ENCODE measurements around the gene IFI27L2.

Gene IFI27L2

DNA sequence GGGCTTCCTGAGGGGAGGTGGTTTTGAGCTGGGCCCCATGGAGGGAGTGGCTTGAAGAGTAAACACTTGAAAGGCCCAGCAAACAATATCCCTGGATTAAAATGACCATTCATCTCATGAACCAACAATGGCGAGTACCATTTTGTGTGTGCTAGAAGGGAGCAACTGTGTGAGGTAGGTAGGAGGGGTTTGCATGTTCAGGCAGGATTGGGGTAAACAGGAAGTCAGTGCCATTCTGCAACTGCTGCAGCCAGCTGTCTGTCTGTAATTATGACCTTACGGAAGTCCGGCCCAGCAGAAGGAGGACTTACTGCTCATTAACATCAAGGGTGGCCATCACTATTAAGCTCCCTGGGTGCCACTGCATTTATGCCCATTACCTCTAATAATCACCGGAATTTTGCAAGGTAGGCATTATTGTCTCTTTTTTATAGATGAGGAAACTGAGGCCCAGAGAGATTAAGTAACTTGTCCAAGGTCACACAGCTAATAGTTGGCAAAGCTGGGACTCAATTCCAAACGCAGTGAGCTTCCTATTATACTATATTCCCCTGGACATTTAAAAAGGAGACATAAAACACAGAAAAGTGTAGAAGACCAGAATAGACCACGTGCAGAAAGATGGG, 16.6 kb upstream of the IFI27L2 start:
- peaks cover 6% of the 10 kb centered on the region for H3K27me3 ChIP-seq (ENCODE audit: control insufficient read depth, insufficient read depth, low read length)
- H3K4me3 ChIP-seq (ENCODE audit: low read length): no peak overlapping the region
- no peaks in the 10 kb centered on the region for H3K4me1 ChIP-seq (ENCODE audit: control insufficient read depth, insufficient read depth, low read length)
- no peak overlapping the region for H3K9ac ChIP-seq (ENCODE audit: low read depth, low read length)
- H3K9me3 ChIP-seq (replicated peaks; ENCODE audit: low read length): no peaks in the 10 kb centered on the region
- no peak overlapping the region for H3K4me2 ChIP-seq (ENCODE audit: low read length)
- no peaks in the 10 kb centered on the region for H3K36me3 ChIP-seq (ENCODE audit: insufficient read depth, low read length)

DNA sequence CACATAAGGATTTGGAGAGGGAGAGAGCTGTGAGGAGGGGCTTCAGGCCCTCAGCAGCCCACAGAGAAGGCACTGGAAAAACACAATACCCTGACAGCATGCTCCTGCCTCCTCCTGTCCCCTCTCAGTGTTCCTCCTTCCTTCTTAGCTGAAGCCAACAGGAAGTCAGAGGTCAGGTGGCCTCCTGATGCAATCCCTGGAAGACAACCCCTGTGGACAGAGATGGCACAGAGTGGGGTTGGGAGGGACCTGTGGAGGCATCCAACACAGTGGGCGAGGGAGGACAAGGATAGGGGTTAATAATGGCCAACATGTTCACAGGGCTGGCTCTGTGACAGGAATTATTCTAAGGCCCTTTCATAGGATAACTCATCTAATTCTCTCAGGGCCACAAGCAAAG, 15.4 kb upstream of the IFI27L2 start:
- Histone ChIP-seq H3K9me3 (replicated peaks; ENCODE audit: low read length) (no peaks in the 10 kb centered on the region), H3K4me3 (ENCODE audit: low read length) (no peak overlapping the region), H3K27me3 (ENCODE audit: control insufficient read depth, insufficient read depth, low read length) (peaks cover 7% of the 10 kb centered on the region), H3K36me3 (ENCODE audit: insufficient read depth, low read length) (no peaks in the 10 kb centered on the region), H3K9ac (ENCODE audit: low read depth, low read length) (no peak overlapping the region), H3K4me2 (ENCODE audit: low read length) (no peak overlapping the region), H3K4me1 (ENCODE audit: control insufficient read depth, insufficient read depth, low read length) (no peaks in the 10 kb centered on the region)

DNA sequence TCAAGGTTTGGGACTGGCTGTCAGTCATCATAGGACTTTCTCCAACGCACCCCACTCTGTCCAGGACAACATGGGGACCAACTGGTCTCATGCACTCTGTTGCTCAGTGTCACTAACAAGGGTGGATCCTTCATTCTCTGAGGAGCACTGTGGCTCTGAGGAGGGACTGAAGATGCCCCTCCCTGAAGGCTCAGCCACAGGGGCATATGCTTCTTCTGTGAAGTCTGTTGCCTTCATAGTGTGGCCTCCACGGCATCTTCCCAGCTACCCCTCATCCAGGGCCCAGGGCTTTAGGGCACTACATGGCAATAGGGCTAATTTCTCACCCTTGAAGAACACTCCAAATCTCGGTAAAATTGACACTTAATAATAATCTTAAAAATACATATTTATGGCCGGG, 14.3 kb upstream of the IFI27L2 start:
- no peak overlapping the region for H3K4me2 ChIP-seq (ENCODE audit: low read length)
- no peak overlapping the region for H3K9ac ChIP-seq (ENCODE audit: low read depth, low read length)
- no peaks in the 10 kb centered on the region for H3K9me3 ChIP-seq (replicated peaks; ENCODE audit: low read length)
- no peak overlapping the region for H3K4me3 ChIP-seq (ENCODE audit: low read length)
- no peaks in the 10 kb centered on the region for H3K4me1 ChIP-seq (ENCODE audit: control insufficient read depth, insufficient read depth, low read length)
- H3K36me3 ChIP-seq (ENCODE audit: insufficient read depth, low read length): no peaks in the 10 kb centered on the region
- peaks cover 14% of the 10 kb centered on the region for H3K27me3 ChIP-seq (ENCODE audit: control insufficient read depth, insufficient read depth, low read length)

DNA sequence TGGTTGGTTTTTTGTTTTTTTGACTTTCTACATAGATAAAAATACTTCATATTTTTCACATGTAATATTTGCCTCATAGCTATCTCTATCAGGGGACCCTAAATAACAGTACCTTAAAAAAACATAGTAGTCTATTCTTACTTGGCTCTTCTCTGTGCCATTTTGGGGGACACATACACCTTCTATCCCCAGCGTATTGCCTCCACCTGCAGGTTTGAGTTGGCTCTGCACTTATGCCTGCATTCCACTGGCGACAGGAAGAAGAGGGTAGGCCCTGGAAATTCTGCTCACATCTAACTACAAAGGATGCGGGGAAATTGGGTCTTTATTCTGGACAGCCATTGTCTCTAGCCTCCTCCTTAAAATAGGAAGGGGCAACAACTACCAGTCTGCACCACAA, 13.8 kb upstream of the IFI27L2 start:
- H3K27me3 ChIP-seq (ENCODE audit: control insufficient read depth, insufficient read depth, low read length): peaks cover 19% of the 10 kb centered on the region
- no peak overlapping the region for H3K9ac ChIP-seq (ENCODE audit: low read depth, low read length)
- no peaks in the 10 kb centered on the region for H3K4me1 ChIP-seq (ENCODE audit: control insufficient read depth, insufficient read depth, low read length)
- H3K36me3 ChIP-seq (ENCODE audit: insufficient read depth, low read length): no peaks in the 10 kb centered on the region
- no peak overlapping the region for H3K4me2 ChIP-seq (ENCODE audit: low read length)
- no peaks in the 10 kb centered on the region for H3K9me3 ChIP-seq (replicated peaks; ENCODE audit: low read length)
- H3K4me3 ChIP-seq (ENCODE audit: low read length): no peak overlapping the region

DNA sequence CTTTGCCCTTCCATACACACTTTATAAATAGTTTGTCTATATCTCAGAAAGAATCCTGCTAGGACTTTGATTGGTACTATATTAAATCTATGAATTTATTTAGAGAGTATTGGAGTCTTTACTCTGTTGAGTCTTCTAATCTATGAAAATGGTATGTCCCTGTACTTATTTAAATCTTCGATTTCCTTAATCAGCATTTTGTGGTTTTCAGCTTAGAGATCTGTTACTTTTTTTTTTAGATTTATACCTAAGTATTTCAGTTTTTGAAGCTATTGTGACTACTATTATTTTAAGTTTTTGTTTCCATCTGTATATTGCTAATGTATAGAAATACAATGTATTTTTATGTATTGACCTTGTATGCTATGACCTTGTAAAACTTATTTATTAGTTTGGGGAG, 13.4 kb upstream of the IFI27L2 start:
- H3K36me3 ChIP-seq (ENCODE audit: insufficient read depth, low read length): no peaks in the 10 kb centered on the region
- peaks cover 23% of the 10 kb centered on the region for H3K27me3 ChIP-seq (ENCODE audit: control insufficient read depth, insufficient read depth, low read length)
- no peak overlapping the region for H3K4me3 ChIP-seq (ENCODE audit: low read length)
- H3K9me3 ChIP-seq (replicated peaks; ENCODE audit: low read length): no peaks in the 10 kb centered on the region
- no peaks in the 10 kb centered on the region for H3K4me1 ChIP-seq (ENCODE audit: control insufficient read depth, insufficient read depth, low read length)
- no peak overlapping the region for H3K4me2 ChIP-seq (ENCODE audit: low read length)
- no peak overlapping the region for H3K9ac ChIP-seq (ENCODE audit: low read depth, low read length)

DNA sequence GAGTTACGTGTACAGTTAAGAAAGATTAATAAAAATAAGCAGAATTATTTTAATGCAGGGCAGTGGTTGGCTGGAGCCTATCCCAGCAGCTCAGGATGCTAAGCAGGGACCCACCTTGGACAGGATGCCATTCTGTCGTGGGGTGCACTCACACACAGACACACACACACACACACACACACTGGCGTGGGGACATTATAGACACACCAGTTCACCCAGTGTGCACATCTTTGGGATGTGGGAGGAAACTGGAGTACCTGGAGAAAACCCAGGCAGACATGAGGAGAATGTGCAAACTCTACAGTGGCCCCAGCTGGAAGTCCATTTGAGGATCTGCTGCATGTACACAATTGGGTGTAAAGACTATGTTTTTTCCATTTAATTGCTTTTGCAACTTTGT, 12.8 kb upstream of the IFI27L2 start:
- Histone ChIP-seq H3K9me3 (replicated peaks; ENCODE audit: low read length) (no peaks in the 10 kb centered on the region), H3K4me1 (ENCODE audit: control insufficient read depth, insufficient read depth, low read length) (no peaks in the 10 kb centered on the region), H3K4me2 (ENCODE audit: low read length) (no peak overlapping the region), H3K27me3 (ENCODE audit: control insufficient read depth, insufficient read depth, low read length) (peaks cover 25% of the 10 kb centered on the region), H3K9ac (ENCODE audit: low read depth, low read length) (no peak overlapping the region), H3K36me3 (ENCODE audit: insufficient read depth, low read length) (no peaks in the 10 kb centered on the region), H3K4me3 (ENCODE audit: low read length) (no peak overlapping the region)

DNA sequence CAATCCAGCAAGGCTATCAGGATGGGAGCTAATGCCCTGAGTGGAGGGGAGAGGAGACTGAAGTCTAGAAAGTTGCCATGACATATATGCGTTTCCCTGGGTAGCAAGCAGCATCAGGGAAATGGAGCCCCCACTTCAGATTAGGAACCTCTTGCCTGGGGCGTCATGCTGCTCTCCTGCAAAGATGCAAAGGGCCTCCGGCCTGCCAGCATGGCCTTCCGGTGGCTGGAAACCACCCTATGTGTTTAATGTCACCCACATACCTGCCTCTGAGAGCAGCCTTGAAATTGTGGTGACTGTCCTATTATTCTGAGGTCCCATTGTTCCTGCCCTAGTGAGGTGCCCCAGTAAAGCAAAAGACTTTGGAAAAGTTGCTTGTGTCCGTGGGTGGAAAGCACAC, 10.0 kb upstream of the IFI27L2 start:
- Histone ChIP-seq H3K4me1 (ENCODE audit: control insufficient read depth, insufficient read depth, low read length) (no peaks in the 10 kb centered on the region), H3K9me3 (replicated peaks; ENCODE audit: low read length) (no peaks in the 10 kb centered on the region), H3K36me3 (ENCODE audit: insufficient read depth, low read length) (no peaks in the 10 kb centered on the region), H3K27me3 (ENCODE audit: control insufficient read depth, insufficient read depth, low read length) (peaks cover 28% of the 10 kb centered on the region), H3K4me2 (ENCODE audit: low read length) (no peak overlapping the region), H3K4me3 (ENCODE audit: low read length) (no peak overlapping the region), H3K9ac (ENCODE audit: low read depth, low read length) (no peak overlapping the region)

DNA sequence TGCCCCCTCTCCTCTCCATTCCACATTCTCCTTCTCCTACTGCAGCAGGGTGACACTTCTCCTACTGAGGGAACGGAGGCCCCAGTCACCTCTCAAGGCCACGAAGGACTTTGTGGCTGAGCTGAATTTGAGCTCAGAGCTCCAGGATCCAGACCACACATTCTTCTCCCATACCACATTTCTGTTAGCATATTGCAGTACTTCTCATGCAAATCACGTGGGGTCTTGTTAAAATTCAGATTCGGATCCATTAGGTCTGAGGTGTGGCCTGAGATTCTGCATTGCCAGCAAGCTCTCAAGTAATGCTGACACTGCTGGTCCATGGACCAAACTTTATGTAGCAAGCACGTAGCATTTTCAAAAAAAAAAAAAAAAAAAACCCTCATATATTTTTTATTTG, 9.6 kb upstream of the IFI27L2 start:
- no peaks in the 10 kb centered on the region for H3K4me1 ChIP-seq (ENCODE audit: control insufficient read depth, insufficient read depth, low read length)
- no peak overlapping the region for H3K4me3 ChIP-seq (ENCODE audit: low read length)
- no peaks in the 10 kb centered on the region for H3K9me3 ChIP-seq (replicated peaks; ENCODE audit: low read length)
- no peak overlapping the region for H3K9ac ChIP-seq (ENCODE audit: low read depth, low read length)
- H3K27me3 ChIP-seq (ENCODE audit: control insufficient read depth, insufficient read depth, low read length): peaks cover 28% of the 10 kb centered on the region
- H3K4me2 ChIP-seq (ENCODE audit: low read length): no peak overlapping the region
- no peaks in the 10 kb centered on the region for H3K36me3 ChIP-seq (ENCODE audit: insufficient read depth, low read length)

DNA sequence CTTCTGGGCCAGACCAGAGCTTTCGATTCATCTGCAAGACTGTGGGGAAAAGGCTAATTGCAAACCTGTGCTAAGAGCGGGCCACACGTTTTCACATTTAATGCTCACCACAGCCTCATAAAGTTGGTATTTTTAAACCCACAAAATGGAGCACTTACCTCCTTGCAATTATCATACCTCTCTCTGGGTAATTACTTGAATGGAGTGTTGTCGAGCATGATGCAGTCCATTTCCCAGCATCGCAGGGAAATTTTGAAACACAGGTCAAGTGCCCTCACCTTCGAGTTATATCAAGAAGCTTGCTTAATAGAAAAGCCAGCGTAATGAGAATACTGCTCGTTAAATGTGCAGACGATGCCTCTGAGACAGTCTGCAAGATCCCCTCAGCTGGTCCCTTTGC, 8.8 kb upstream of the IFI27L2 start:
- no peak overlapping the region for H3K4me2 ChIP-seq (ENCODE audit: low read length)
- peaks cover 34% of the 10 kb centered on the region for H3K27me3 ChIP-seq (ENCODE audit: control insufficient read depth, insufficient read depth, low read length)
- no peak overlapping the region for H3K9ac ChIP-seq (ENCODE audit: low read depth, low read length)
- H3K9me3 ChIP-seq (replicated peaks; ENCODE audit: low read length): no peaks in the 10 kb centered on the region
- H3K36me3 ChIP-seq (ENCODE audit: insufficient read depth, low read length): no peaks in the 10 kb centered on the region
- H3K4me1 ChIP-seq (ENCODE audit: control insufficient read depth, insufficient read depth, low read length): no peaks in the 10 kb centered on the region
- H3K4me3 ChIP-seq (ENCODE audit: low read length): no peak overlapping the region

DNA sequence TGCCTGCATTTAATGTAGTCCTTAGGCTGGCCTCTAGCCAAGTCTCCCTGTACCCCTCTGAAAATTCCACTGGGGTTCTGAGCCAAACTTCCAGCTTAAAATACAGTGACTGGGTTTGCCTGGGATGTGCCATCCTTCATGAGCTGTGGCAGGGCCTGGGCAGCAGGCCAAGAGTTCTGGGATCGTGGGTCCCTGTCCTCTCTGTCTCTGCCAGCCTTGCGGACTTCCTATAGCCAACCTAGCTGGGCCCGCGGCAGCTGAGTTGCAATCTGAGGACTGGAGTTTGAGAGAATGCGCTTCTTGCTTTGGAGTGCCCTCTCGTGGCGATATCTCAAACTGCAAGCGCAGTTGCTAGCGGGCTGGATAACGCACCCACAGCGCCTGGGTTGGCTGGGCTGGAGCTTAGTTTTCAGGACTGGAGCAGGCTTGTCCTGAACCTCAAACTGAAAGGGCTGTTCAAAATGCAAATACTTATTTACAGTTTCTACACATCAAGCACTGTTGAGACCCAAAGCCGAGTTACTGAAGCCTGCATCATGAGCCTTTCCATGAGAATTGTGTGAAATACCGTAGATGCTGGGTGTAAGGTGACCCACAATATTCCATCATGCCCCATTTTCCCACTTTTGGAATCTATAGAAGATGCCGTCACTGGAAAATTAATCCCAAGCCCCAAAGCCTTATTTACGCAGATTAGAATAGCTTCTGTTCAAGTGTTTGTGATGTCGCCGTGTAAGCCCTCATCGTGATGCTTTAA, 7.3 kb upstream of the IFI27L2 start:
- no peak overlapping the region for H3K9ac ChIP-seq (ENCODE audit: low read depth, low read length)
- H3K4me1 ChIP-seq (ENCODE audit: control insufficient read depth, insufficient read depth, low read length): no peaks in the 10 kb centered on the region
- H3K9me3 ChIP-seq (replicated peaks; ENCODE audit: low read length): no peaks in the 10 kb centered on the region
- H3K4me2 ChIP-seq (ENCODE audit: low read length): peak overlapping the region; percentile 60
- no peak overlapping the region for H3K4me3 ChIP-seq (ENCODE audit: low read length)
- no peaks in the 10 kb centered on the region for H3K36me3 ChIP-seq (ENCODE audit: insufficient read depth, low read length)
- peaks cover 34% of the 10 kb centered on the region for H3K27me3 ChIP-seq (ENCODE audit: control insufficient read depth, insufficient read depth, low read length)

DNA sequence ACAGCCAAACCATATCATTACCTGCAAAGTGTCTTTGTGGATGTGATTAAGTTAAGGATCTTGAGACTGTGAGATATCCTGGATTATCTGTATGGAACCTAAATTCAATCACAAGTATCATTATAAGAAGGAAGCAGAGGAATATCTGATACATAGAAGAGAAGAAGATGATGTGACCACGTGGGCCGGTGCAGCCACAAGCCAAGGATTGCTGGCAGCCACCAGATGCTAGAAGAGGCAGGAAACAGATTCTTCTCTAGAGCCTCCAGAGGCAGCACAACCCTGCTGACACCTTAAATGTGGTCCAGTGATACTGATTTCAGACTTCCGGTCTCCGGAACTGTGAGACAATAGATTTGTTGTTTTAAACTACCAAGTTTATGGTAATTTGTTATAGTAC, 6.1 kb upstream of the IFI27L2 start:
- H3K4me3 ChIP-seq (ENCODE audit: low read length): no peak overlapping the region
- no peak overlapping the region for H3K9ac ChIP-seq (ENCODE audit: low read depth, low read length)
- H3K36me3 ChIP-seq (ENCODE audit: insufficient read depth, low read length): no peaks in the 10 kb centered on the region
- H3K4me2 ChIP-seq (ENCODE audit: low read length): no peak overlapping the region
- peaks cover 34% of the 10 kb centered on the region for H3K27me3 ChIP-seq (ENCODE audit: control insufficient read depth, insufficient read depth, low read length)
- H3K9me3 ChIP-seq (replicated peaks; ENCODE audit: low read length): no peaks in the 10 kb centered on the region
- H3K4me1 ChIP-seq (ENCODE audit: control insufficient read depth, insufficient read depth, low read length): no peaks in the 10 kb centered on the region

DNA sequence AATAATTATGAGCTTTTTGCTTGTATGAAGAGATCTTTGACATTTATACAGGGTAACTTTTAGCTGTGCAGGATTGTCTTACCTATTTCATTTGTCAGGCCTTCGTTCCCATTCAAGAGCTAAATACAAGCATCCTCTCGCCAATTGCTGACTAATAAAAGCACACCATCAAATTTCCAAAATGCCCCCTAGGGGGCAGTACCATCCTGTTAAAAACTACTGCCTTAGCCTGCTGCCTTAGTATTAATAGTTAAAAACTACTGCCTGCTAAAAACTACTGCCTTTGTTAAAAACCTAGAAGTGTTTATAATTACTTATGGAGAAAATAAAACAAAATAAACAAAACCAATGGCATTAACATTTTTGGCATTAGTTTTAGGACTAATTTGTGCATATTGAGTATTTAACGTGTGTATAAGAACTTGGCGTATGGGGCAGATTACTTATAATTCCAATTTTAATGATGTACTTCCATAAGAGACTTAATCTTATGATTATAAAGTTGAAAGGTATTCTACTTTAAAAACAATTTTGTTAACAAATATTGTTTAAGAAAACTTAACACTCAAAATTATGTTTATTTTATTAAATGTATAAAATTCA, 3.0 kb upstream of the IFI27L2 start:
- no peak overlapping the region for H3K4me3 ChIP-seq (ENCODE audit: low read length)
- peaks cover 17% of the 10 kb centered on the region for H3K4me1 ChIP-seq (ENCODE audit: control insufficient read depth, insufficient read depth, low read length)
- H3K9me3 ChIP-seq (replicated peaks; ENCODE audit: low read length): no peaks in the 10 kb centered on the region
- peaks cover 10% of the 10 kb centered on the region for H3K27me3 ChIP-seq (ENCODE audit: control insufficient read depth, insufficient read depth, low read length)
- peaks cover 3% of the 10 kb centered on the region for H3K36me3 ChIP-seq (ENCODE audit: insufficient read depth, low read length)
- H3K9ac ChIP-seq (ENCODE audit: low read depth, low read length): no peak overlapping the region
- no peak overlapping the region for H3K4me2 ChIP-seq (ENCODE audit: low read length)
